DOHH2 (cell line): ENCODE measurements around the gene CDK15.

ENCODE experiments used
- EZH2phosphoT487 ChIP-seq: fragments of 200-600 bp; sonication (generic); IDR thresholded peaks from 2 replicates; pipeline ENCODE4 v1.6.1; 2017; ENCODE audit warnings: borderline replicate concordance, mild to moderate bottlenecking, antibody characterized with exemption, low read length, moderate library complexity, mixed read lengths
- TF ChIP-seq, protein P1 (sequence below): fragments of 200-600 bp; sonication (generic); IDR thresholded peaks from one replicate; pipeline ENCODE4 v1.5.1; 2014; ENCODE audit warnings: antibody characterized with exemption, mild to moderate bottlenecking, low read depth, low read length; ENCODE audit not compliant: poor library complexity, severe bottlenecking

DNA sequence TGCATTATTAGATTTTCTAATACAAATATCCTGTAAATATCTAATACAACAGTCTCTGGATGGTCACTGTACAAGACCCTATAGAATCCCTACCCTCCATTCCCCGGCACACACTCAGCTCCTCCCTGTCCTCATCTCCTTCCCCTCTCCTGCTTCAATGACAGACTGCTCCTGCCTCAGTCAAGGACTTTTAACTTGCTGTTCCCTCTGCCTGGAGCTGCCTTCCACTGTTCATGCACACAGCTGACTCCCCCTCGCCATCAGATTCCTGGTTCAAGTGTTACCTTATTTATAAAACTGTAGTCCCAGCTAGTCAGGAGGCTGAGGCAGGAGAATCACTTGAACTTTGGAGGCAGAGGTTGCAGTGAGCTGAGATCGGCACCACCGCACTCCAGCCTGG is 3.3 kb downstream of the CDK15 start:
- TF ChIP-seq, protein P1, sequence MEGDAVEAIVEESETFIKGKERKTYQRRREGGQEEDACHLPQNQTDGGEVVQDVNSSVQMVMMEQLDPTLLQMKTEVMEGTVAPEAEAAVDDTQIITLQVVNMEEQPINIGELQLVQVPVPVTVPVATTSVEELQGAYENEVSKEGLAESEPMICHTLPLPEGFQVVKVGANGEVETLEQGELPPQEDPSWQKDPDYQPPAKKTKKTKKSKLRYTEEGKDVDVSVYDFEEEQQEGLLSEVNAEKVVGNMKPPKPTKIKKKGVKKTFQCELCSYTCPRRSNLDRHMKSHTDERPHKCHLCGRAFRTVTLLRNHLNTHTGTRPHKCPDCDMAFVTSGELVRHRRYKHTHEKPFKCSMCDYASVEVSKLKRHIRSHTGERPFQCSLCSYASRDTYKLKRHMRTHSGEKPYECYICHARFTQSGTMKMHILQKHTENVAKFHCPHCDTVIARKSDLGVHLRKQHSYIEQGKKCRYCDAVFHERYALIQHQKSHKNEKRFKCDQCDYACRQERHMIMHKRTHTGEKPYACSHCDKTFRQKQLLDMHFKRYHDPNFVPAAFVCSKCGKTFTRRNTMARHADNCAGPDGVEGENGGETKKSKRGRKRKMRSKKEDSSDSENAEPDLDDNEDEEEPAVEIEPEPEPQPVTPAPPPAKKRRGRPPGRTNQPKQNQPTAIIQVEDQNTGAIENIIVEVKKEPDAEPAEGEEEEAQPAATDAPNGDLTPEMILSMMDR, result no peak
- TF ChIP-seq EZH2phosphoT487, result no peak
